HepG2 (cell line): ENCODE measurements around the gene CDK11B. TPM values are rescaled to one million over a fixed set of nuclear protein-coding genes. Genes with fewer than 3 reads are reported as not detected.
A peak's percentile ranks its signal among the peaks of the same experiment; 100 is the strongest.

Experiments used
- ATRX ChIP-seq: sonication (generic); formaldehyde crosslinking; IDR thresholded peaks from 2 replicates; pipeline ENCODE4 v1.4.0; 2020; ENCODE audit warnings: missing genetic modification reagents, borderline replicate concordance
- FOXM1 ChIP-seq: sonication (generic); formaldehyde crosslinking; IDR thresholded peaks from 2 replicates; pipeline ENCODE4 v1.5.0; 2020; ENCODE audit warnings: missing genetic modification reagents
- GABPB1 ChIP-seq: IDR thresholded peaks from 2 replicates; pipeline ENCODE4 v1.6.1; 2016; ENCODE audit warnings: mild to moderate bottlenecking, missing genetic modification reagents, moderate library complexity, missing compliant biosample characterization
- GMEB2 ChIP-seq: IDR thresholded peaks from 2 replicates; pipeline ENCODE4 v1.6.1; 2016; ENCODE audit warnings: missing biosample characterization, missing genetic modification reagents, low read depth
- HNRNPK ChIP-seq: fragments of 200-400 bp; formaldehyde crosslinking; IDR thresholded peaks from 2 replicates; pipeline ENCODE4 v1.6.1; 2018; ENCODE audit warnings: low read length, low read depth, moderate library complexity, mild to moderate bottlenecking; ENCODE audit not compliant: poor library complexity, severe bottlenecking
- HOXA3 ChIP-seq: sonication (generic); formaldehyde crosslinking; IDR thresholded peaks from 2 replicates; pipeline ENCODE4 v1.5.0; 2020; ENCODE audit warnings: missing genetic modification reagents
- KLF9 ChIP-seq: IDR thresholded peaks from 2 replicates; pipeline ENCODE4 v1.6.1; 2016; ENCODE audit warnings: low read depth
- NCOR1 ChIP-seq: fragments of 200-600 bp; sonication (generic); IDR thresholded peaks from 2 replicates; pipeline ENCODE4 v1.7.0; 2017; ENCODE audit warnings: antibody characterized with exemption, low read length, borderline replicate concordance
- SP140L ChIP-seq: sonication (generic); formaldehyde crosslinking; IDR thresholded peaks from 2 replicates; pipeline ENCODE4 v1.4.0; 2020; ENCODE audit warnings: missing genetic modification reagents, borderline replicate concordance
- ZHX2 ChIP-seq, 2 experiments: sonication (generic) in 1 of 2; formaldehyde crosslinking in 1 of 2; IDR thresholded peaks; 2 replicates each; pipeline versions ENCODE4 v1.6.1 to v1.9.0; 2014 to 2022; ENCODE audit warnings: antibody characterized with exemption in 1 of 2, borderline replicate concordance in 1 of 2, inconsistent platforms in 1 of 2, low read depth in 1 of 2, missing genetic modification reagents in 1 of 2
- ZNF33B ChIP-seq: sonication (generic); formaldehyde crosslinking; IDR thresholded peaks from 2 replicates; pipeline ENCODE4 v1.5.1; 2020; ENCODE audit warnings: mild to moderate bottlenecking, missing genetic modification reagents
- ZNF367 ChIP-seq: sonication (generic); formaldehyde crosslinking; IDR thresholded peaks from 2 replicates; pipeline ENCODE4 v1.4.0; 2020; ENCODE audit warnings: missing genetic modification reagents, borderline replicate concordance
- ZNF597 ChIP-seq: sonication (generic); formaldehyde crosslinking; IDR thresholded peaks from 2 replicates; pipeline ENCODE4 v1.5.0; 2020; ENCODE audit warnings: missing genetic modification reagents
- ZNF883 ChIP-seq: sonication (generic); formaldehyde crosslinking; IDR thresholded peaks from 2 replicates; pipeline ENCODE4 v1.5.1; 2020; ENCODE audit warnings: mild to moderate bottlenecking, missing genetic modification reagents; ENCODE audit errors: not compliant biosample characterization
- polyA plus RNA-seq, 8 experiments: library from polyadenylated mRNA; depleted of rRNA in 3 of 8; stranded (reverse) in 7 of 8; unstranded in 1 of 8; fragments of >200 nt; fragmentation: Illumina TruSeq in 4 of 8; extraction: Trizol in 4 of 8; gene quantifications; 2 replicates each; pipeline versions ENCODE4 v1.2.1 to v1.2.3, GENCODE V29; 2011 to 2016; ENCODE audit warnings: low read depth in 4 of 8, missing spikeins in 1 of 8, mixed read lengths in 1 of 8; ENCODE audit not compliant: insufficient read depth in 1 of 8
- total RNA-seq, 5 experiments: library from RNA; depleted of rRNA; stranded (reverse); fragments of >200 nt; fragmentation: Illumina TruSeq; extraction: Trizol; gene quantifications; 2 replicates each; pipeline ENCODE4 v1.2.3, GENCODE V29; 2016; ENCODE audit warnings: low read depth in 1 of 5
- TF ChIP-seq, protein P1 (sequence below): sonication (generic); formaldehyde crosslinking; IDR thresholded peaks from 2 replicates; pipeline ENCODE4 v1.5.0; 2020; ENCODE audit warnings: missing genetic modification reagents
- TF ChIP-seq, protein P2 (sequence below): sonication (generic); formaldehyde crosslinking; IDR thresholded peaks from 2 replicates; pipeline ENCODE4 v1.8.0; 2022; ENCODE audit warnings: missing genetic modification reagents, mild to moderate bottlenecking, borderline replicate concordance

Gene CDK11B
- total and polyA plus RNA-seq, 2 of the 13 experiments (the other 11 are each of a cell fraction or from before 2014, with no cell fraction given) = 3.6 to 15.1 TPM

- TF ChIP-seq ZHX2 (IDR thresholded peaks at IDR 0.05; ENCODE audit: low read depth) = peak; percentile 90
- no peak for TF ChIP-seq ZHX2 (CRISPR knock-in tag; IDR thresholded peaks at IDR 0.05; ENCODE audit: borderline replicate concordance)
- 0 out of 2 replicates have a peak, but pooled peaks have one; percentile 48 for TF ChIP-seq ZNF33B (CRISPR knock-in tag)
- TF ChIP-seq KLF9 (CRISPR knock-in tag) = no peak
- TF ChIP-seq, protein P1, sequence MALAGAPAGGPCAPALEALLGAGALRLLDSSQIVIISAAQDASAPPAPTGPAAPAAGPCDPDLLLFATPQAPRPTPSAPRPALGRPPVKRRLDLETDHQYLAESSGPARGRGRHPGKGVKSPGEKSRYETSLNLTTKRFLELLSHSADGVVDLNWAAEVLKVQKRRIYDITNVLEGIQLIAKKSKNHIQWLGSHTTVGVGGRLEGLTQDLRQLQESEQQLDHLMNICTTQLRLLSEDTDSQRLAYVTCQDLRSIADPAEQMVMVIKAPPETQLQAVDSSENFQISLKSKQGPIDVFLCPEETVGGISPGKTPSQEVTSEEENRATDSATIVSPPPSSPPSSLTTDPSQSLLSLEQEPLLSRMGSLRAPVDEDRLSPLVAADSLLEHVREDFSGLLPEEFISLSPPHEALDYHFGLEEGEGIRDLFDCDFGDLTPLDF = 0 out of 2 replicates have a peak, but pooled peaks have one; percentile 78
- peak; percentile 97 for TF ChIP-seq HOXA3 (CRISPR knock-in tag)
- TF ChIP-seq ATRX (CRISPR knock-in tag) = no peak
- TF ChIP-seq FOXM1 (CRISPR knock-in tag) = 0 out of 2 replicates have a peak, but pooled peaks have one; percentile 16
- TF ChIP-seq ZNF597 (CRISPR knock-in tag) = no peak
- no peak for TF ChIP-seq ZNF367
- no peak for TF ChIP-seq HNRNPK
- peak; percentile 98 for TF ChIP-seq GABPB1
- peak; percentile 56 for TF ChIP-seq ZNF883 (CRISPR knock-in tag)
- no peak for TF ChIP-seq SP140L (CRISPR knock-in tag)
- peak; percentile 77 for TF ChIP-seq GMEB2 (CRISPR knock-in tag)
- TF ChIP-seq, protein P2, sequence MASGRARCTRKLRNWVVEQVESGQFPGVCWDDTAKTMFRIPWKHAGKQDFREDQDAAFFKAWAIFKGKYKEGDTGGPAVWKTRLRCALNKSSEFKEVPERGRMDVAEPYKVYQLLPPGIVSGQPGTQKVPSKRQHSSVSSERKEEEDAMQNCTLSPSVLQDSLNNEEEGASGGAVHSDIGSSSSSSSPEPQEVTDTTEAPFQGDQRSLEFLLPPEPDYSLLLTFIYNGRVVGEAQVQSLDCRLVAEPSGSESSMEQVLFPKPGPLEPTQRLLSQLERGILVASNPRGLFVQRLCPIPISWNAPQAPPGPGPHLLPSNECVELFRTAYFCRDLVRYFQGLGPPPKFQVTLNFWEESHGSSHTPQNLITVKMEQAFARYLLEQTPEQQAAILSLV (CRISPR knock-in tag) = peak; percentile 78; the same call in 1 of the 2 replicates
- no peak for TF ChIP-seq NCOR1
These were observed 43.4 kb downstream of the CDK11B start, which contains the start of gene MIB2 (continued) for GRCh38 chr1:1615256-1616044.
